Activated T-helper 2 cell treated with anti-CD3 and anti-CD28 coated beads, Interferon-gamma antibody, Interleukin-2, Interleukin-4, amounts not matched to agents 10 μg/mL and 5 μg/mL and 100 μg/mL, durations not matched to agents 14 hours and 24 hours and 36 hours (primary cell): ENCODE data around the gene KEL. TPM values are rescaled to one million over a fixed set of nuclear protein-coding genes. Genes with fewer than 3 reads are reported as not detected.
A peak's percentile ranks its signal among the peaks of the same experiment; 100 is the strongest.

ENCODE experiments used
- DNase-seq: peaks from one replicate; pipeline ENCODE4 v3.0.0; 2021; ENCODE audit warnings: low spot score
- H3K27ac Mint-ChIP-seq: one replicate; pipeline ENCODE4 v1.8.0; 2021; ENCODE audit warnings: mixed read lengths
- H3K27me3 Mint-ChIP-seq: one replicate; pipeline ENCODE4 v1.8.0; 2021; ENCODE audit warnings: low read depth, mixed read lengths
- H3K36me3 Mint-ChIP-seq: one replicate; pipeline ENCODE4 v1.8.0; 2021; ENCODE audit warnings: low read depth, mixed read lengths
- H3K4me1 Mint-ChIP-seq: one replicate; pipeline ENCODE4 v1.8.0; 2021; ENCODE audit warnings: low read depth, mixed read lengths
- H3K4me3 Mint-ChIP-seq: one replicate; pipeline ENCODE4 v1.8.0; 2021; ENCODE audit warnings: low read depth, mild to moderate bottlenecking, moderate library complexity, mixed read lengths
- H3K9me3 Mint-ChIP-seq: one replicate; pipeline ENCODE4 v1.8.0; 2021; ENCODE audit warnings: mixed read lengths
- intact Hi-C: fragments of 100-400 bp; cut with micrococcal nuclease; formaldehyde crosslinking; loops from one replicate; pipeline ENCODE4 v1.15.1; 2023
- total RNA-seq: library from RNA; stranded (reverse); gene quantifications from 2 replicates; pipeline ENCODE4 v1.2.3, GENCODE V29; 2022

The KEL gene, protein sequence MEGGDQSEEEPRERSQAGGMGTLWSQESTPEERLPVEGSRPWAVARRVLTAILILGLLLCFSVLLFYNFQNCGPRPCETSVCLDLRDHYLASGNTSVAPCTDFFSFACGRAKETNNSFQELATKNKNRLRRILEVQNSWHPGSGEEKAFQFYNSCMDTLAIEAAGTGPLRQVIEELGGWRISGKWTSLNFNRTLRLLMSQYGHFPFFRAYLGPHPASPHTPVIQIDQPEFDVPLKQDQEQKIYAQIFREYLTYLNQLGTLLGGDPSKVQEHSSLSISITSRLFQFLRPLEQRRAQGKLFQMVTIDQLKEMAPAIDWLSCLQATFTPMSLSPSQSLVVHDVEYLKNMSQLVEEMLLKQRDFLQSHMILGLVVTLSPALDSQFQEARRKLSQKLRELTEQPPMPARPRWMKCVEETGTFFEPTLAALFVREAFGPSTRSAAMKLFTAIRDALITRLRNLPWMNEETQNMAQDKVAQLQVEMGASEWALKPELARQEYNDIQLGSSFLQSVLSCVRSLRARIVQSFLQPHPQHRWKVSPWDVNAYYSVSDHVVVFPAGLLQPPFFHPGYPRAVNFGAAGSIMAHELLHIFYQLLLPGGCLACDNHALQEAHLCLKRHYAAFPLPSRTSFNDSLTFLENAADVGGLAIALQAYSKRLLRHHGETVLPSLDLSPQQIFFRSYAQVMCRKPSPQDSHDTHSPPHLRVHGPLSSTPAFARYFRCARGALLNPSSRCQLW
- total RNA-seq: 0.78 and 0.96 TPM in 2 replicates

- Mint-ChIP-seq H3K27ac (no peak within 1 kb of the TSS), H3K4me1 (no peaks in the 10 kb centered on the region), H3K36me3 (no peaks in the 10 kb centered on the region), H3K4me3 (no peak within 1 kb of the TSS), H3K9me3 (no peaks in the 10 kb centered on the region), H3K27me3 (peaks cover 10% of the 10 kb centered on the region)
- DNase-seq: no peak
- intact Hi-C loops: no loop called here
Measured at GRCh38 chr7:142961973-142962926, at the start of gene KEL. TSS of gene KEL (minus strand) at chr7:142962363. CDS start at chr7:142962206, 157 bp downstream.

- H3K36me3 Mint-ChIP-seq: no peaks in the 10 kb centered on the region
Measured at GRCh38 chr7:143008007-143008901, 46.1 kb upstream of the KEL start.

DNA sequence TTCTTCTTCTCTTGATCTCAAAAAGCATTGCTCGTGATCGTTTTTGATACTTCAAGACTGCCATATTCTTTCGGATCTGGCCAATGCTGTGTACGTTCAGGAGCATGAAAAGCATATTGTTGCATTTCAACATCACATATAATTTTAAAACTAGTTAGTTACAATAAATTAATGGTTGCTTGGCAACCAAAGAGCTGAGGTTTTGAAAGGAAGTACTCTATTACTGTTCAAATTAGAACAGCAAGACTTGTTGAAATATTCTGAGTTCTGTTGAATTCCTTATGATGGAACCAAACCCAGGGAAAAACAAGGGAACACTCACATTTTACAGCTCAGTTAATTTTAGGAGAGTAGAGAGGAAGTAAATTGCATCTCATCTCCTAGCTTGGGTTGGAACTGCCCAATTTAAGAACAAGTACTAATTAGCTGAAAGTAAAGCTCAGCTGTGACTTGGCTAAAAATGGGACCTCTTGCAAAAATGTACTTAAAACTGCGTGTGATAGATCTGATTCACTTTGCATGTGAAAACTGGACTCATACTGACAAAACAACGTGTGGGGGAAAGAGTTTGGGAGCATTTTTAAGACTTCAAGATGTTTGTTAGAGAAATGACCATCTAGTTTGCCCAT lies 43.6 kb upstream of the KEL start:
- intact Hi-C loops: loop anchor here (5.0 to 10.0 kb wide), 3 partner anchors 403 to 701 kb away; no protein-coding TSS in a partner anchor
- Mint-ChIP-seq H3K9me3 (no peaks in the 10 kb centered on the region), H3K27me3 (peaks cover 33% of the 10 kb centered on the region), H3K27ac (no peak overlapping the region), H3K4me3 (no peak overlapping the region), H3K36me3 (no peaks in the 10 kb centered on the region), H3K4me1 (peaks cover 6% of the 10 kb centered on the region)
- DNase-seq: no peak

More at GRCh38 chr7:143008007-143008901, 46.1 kb upstream of the KEL start:
- Mint-ChIP-seq H3K27me3 (peaks cover 33% of the 10 kb centered on the region), H3K27ac (no peak overlapping the region), H3K9me3 (no peaks in the 10 kb centered on the region), H3K4me1 (peaks cover 2% of the 10 kb centered on the region), H3K4me3 (no peak overlapping the region)
- peak; percentile 62 for DNase-seq
- intact Hi-C loops: loop anchor here (1.0 to 10.0 kb wide), 5 partner anchors 207 to 703 kb away; no protein-coding TSS in a partner anchor

- Mint-ChIP-seq H3K9me3 (no peaks in the 10 kb centered on the region), H3K4me1 (peaks cover 6% of the 10 kb centered on the region), H3K36me3 (no peaks in the 10 kb centered on the region), H3K4me3 (peak overlapping the region; percentile 65), H3K27me3 (peaks cover 25% of the 10 kb centered on the region), H3K27ac (no peak overlapping the region)
- no peak for DNase-seq
- intact Hi-C loops: loop anchor here (5.0 to 10.0 kb wide), 3 partner anchors 284 to 699 kb away; partner anchors contain the start of gene CASP2
Measured at GRCh38 chr7:143003393-143004051, 41.4 kb upstream of the KEL start.

- H3K4me1 Mint-ChIP-seq: peaks cover 6% of the 10 kb centered on the region
- H3K4me3 Mint-ChIP-seq: peak overlapping the region; percentile 65
Measured at GRCh38 chr7:143002898-143003297, 40.7 kb upstream of the KEL start.

DNA sequence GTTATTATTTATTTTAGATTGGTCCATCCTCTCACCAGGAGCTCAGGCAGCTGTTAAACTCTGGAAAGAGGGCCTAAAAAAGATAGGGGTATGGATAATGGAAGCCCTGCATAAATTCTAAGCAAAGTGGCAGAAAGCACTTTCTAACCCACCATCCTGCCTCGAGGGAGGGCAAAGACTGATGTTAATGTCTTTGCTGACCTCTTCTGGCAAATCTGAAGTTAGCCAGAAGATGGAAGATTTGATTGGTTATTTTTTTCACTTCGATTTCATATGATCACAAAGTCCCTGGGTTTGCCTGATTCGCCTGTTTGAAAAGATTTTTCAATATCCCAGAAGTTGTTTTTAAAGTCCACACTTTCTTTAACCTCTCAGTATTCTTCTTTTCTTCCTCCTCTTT lies 39.9 kb upstream of the KEL start:
- H3K27ac Mint-ChIP-seq: no peak overlapping the region
- peaks cover 6% of the 10 kb centered on the region for H3K4me1 Mint-ChIP-seq
- intact Hi-C loops: loop anchor here (5.0 to 10.0 kb wide), 3 partner anchors 285 to 697 kb away; partner anchors contain the start of gene CASP2
- H3K4me3 Mint-ChIP-seq: no peak overlapping the region
- no peaks in the 10 kb centered on the region for H3K36me3 Mint-ChIP-seq
- no peaks in the 10 kb centered on the region for H3K9me3 Mint-ChIP-seq
- peaks cover 24% of the 10 kb centered on the region for H3K27me3 Mint-ChIP-seq
- no peak for DNase-seq

More at GRCh38 chr7:143002898-143003297, 40.7 kb upstream of the KEL start:
- DNase-seq: no peak
- Mint-ChIP-seq H3K36me3 (no peaks in the 10 kb centered on the region), H3K27me3 (peaks cover 23% of the 10 kb centered on the region), H3K9me3 (no peaks in the 10 kb centered on the region), H3K27ac (no peak overlapping the region)
- intact Hi-C loops: loop anchor here (5.0 to 10.0 kb wide), 3 partner anchors 284 to 698 kb away; partner anchors contain the start of gene CASP2

- H3K4me3 Mint-ChIP-seq: no peak overlapping the region
- peaks cover 6% of the 10 kb centered on the region for H3K4me1 Mint-ChIP-seq
- H3K27me3 Mint-ChIP-seq: peaks cover 19% of the 10 kb centered on the region
- no peaks in the 10 kb centered on the region for H3K36me3 Mint-ChIP-seq
- H3K27ac Mint-ChIP-seq: no peak overlapping the region
- DNase-seq: no peak
- intact Hi-C loops: loop anchor here (5.0 to 10.0 kb wide), 3 partner anchors 287 to 696 kb away; partner anchors contain the start of gene CASP2
- H3K9me3 Mint-ChIP-seq: no peaks in the 10 kb centered on the region
Measured at GRCh38 chr7:143000648-143001047, 38.5 kb upstream of the KEL start.

- DNase-seq: no peak
- H3K4me1 Mint-ChIP-seq: peaks cover 6% of the 10 kb centered on the region
- peaks cover 14% of the 10 kb centered on the region for H3K27me3 Mint-ChIP-seq
- H3K36me3 Mint-ChIP-seq: no peaks in the 10 kb centered on the region
- H3K4me3 Mint-ChIP-seq: no peak overlapping the region
- intact Hi-C loops: loop anchor here (5.0 to 10.0 kb wide), 3 partner anchors 288 to 695 kb away; partner anchors contain the start of gene CASP2
- H3K27ac Mint-ChIP-seq: no peak overlapping the region
- no peaks in the 10 kb centered on the region for H3K9me3 Mint-ChIP-seq
Measured at GRCh38 chr7:142999793-143000192, 37.6 kb upstream of the KEL start.

- no peak for DNase-seq
- H3K27ac Mint-ChIP-seq: no peak overlapping the region
- H3K4me1 Mint-ChIP-seq: peaks cover 6% of the 10 kb centered on the region
- no peak overlapping the region for H3K4me3 Mint-ChIP-seq
- H3K27me3 Mint-ChIP-seq: peaks cover 10% of the 10 kb centered on the region
- no peaks in the 10 kb centered on the region for H3K9me3 Mint-ChIP-seq
- H3K36me3 Mint-ChIP-seq: no peaks in the 10 kb centered on the region
- intact Hi-C loops: no loop called here
Measured at GRCh38 chr7:142998966-142999365, 36.8 kb upstream of the KEL start.

- Mint-ChIP-seq H3K4me1 (peaks cover 2% of the 10 kb centered on the region), H3K9me3 (no peaks in the 10 kb centered on the region), H3K27ac (no peak overlapping the region), H3K4me3 (no peak overlapping the region), H3K27me3 (peaks cover 9% of the 10 kb centered on the region), H3K36me3 (no peaks in the 10 kb centered on the region)
- intact Hi-C loops: no loop called here
- DNase-seq: no peak
Measured at GRCh38 chr7:142997456-142997989, 35.4 kb upstream of the KEL start.
